GM12892 (cell line): ENCODE results near the gene MACROD2.

ENCODE experiments used
- POLR2AphosphoS5 ChIP-seq: IDR thresholded peaks from 2 replicates; pipeline ENCODE4 v1.6.1; 2011; ENCODE audit warnings: low read depth, low read length, control low read depth
- TAF1 ChIP-seq: IDR thresholded peaks from 2 replicates; pipeline ENCODE4 v1.6.1; 2011; ENCODE audit warnings: low read depth, mild to moderate bottlenecking, control low read depth, low read length, borderline replicate concordance

DNA sequence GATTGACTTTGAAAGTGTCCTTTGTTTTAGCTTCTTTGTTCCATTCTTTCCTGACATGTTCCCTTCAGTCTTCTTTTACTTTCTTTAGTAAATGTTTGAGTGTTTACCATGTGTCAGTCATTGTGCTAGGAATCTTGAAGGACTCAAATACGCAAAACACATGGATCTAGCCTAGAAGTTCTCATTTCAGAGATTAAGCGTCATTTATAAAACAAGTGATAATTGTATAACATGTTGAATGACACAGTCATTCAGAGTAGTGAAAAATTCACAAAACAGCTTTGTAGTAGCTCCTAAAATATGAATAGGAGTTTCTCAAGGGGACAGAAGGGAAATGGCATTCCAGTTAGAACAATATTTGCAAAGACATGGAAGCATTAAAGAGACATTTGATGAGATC, 66.9 kb downstream of the MACROD2 start:
- TF ChIP-seq TAF1 = no peak
- TF ChIP-seq POLR2AphosphoS5 = no peak
